Thyroid gland (tissue), 4 donors: ENCODE results near the gene SYT9.

ENCODE experiments used
- POLR2A ChIP-seq, 2 donors: fragments of 450-650 bp; IDR thresholded peaks; one replicate each; pipeline ENCODE4 v1.6.1; 2017; ENCODE audit warnings: antibody characterized with exemption in 2 of 2, mild to moderate bottlenecking in 2 of 2, moderate library complexity in 1 of 2
- TF ChIP-seq, protein P1 (sequence below), 6 experiments: fragments of 200-600 bp in 3 of 6; fragments of 450-650 bp in 3 of 6; sonication (generic) in 3 of 6; IDR thresholded peaks; one replicate each; pipeline ENCODE4 v1.5.1; 2016 to 2019; ENCODE audit warnings: antibody characterized with exemption in 6 of 6, mild to moderate bottlenecking in 2 of 6, inconsistent platforms in 1 of 6, moderate library complexity in 1 of 6

DNA sequence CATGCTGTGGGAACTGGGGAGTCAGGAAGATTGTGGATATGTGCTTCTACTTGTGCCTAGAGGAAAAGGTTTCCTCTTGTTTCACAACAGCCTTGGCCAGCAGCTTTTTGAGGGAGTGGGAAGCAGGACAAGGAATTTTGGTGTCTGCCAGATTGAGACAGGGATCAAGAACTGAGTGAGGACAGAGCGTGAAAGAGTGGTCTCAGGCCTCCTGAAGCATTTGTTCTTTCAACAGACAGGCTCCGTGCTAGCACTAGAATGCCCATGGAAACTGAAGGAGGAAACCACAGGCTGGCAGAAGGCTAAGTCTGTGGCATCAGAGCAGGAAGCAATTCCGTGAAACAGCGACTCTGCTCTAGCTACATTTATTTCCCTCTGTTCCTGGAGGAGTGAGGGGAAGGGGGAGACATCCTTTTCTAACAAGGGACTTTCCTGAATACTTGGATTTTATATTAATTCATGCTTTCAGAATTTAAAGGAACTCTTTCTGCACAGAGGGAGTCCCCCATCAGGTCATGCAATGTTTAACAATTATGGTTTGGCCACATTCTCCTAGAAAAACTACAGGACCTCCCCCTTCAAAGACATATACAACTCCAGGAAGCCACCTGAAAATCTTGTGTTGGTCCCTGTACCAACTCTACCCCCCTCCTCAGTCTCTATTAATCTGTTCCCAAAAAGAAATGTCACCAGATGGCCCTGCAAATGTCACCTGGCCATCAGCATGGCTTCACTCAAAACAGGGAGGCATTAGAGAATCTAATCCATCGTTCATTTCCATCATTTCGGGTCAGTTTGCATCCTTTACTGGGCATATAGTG is 96.1 kb downstream of the SYT9 start:
- TF ChIP-seq, protein P1, sequence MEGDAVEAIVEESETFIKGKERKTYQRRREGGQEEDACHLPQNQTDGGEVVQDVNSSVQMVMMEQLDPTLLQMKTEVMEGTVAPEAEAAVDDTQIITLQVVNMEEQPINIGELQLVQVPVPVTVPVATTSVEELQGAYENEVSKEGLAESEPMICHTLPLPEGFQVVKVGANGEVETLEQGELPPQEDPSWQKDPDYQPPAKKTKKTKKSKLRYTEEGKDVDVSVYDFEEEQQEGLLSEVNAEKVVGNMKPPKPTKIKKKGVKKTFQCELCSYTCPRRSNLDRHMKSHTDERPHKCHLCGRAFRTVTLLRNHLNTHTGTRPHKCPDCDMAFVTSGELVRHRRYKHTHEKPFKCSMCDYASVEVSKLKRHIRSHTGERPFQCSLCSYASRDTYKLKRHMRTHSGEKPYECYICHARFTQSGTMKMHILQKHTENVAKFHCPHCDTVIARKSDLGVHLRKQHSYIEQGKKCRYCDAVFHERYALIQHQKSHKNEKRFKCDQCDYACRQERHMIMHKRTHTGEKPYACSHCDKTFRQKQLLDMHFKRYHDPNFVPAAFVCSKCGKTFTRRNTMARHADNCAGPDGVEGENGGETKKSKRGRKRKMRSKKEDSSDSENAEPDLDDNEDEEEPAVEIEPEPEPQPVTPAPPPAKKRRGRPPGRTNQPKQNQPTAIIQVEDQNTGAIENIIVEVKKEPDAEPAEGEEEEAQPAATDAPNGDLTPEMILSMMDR (IDR thresholded peaks at IDR 0.05): no peak
- TF ChIP-seq POLR2A (IDR thresholded peaks at IDR 0.05): no peak
